ENCODE measurements around the gene GAS2.

DNA sequence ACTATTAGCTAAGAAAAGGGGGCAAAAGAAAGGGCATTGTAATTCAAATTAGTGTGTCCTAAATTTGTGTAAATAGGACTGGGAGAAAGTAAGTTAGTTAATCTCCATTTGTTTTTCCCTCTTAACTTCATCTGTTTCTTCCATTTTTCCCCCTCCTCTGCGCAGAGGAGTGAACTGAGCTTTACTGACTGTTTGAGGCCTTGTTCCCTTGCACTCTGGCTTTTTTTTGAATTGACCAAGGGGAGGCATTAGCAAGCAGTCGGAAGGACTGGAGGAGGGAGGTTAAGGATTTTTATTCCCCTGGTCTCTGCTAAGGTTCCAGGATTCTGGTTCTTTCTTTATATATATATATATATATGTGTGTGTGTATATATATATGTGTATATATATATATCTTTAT, 25.5 kb upstream of the GAS2 start:
- TF ChIP-seq MXI1 (IDR thresholded peaks at IDR 0.05; ENCODE audit: borderline replicate concordance, low read depth, low read length), result no peak
- TF ChIP-seq POLR2A (IDR thresholded peaks at IDR 0.05; ENCODE audit: low read depth, low read length), result no peak
- TF ChIP-seq CTCF (conservative IDR thresholded peaks at IDR 0.05; ENCODE audit: low read depth, low read length), result no peak
- TF ChIP-seq RAD21 (IDR thresholded peaks at IDR 0.05; ENCODE audit: low read length), result no peak
- no peak for TF ChIP-seq SMC3 (IDR thresholded peaks at IDR 0.05; ENCODE audit: low read depth, low read length)
- no peak for TF ChIP-seq BHLHE40 (IDR thresholded peaks at IDR 0.05; ENCODE audit: low read depth, low read length)
- TF ChIP-seq CHD1 (IDR thresholded peaks at IDR 0.05; ENCODE audit: low read depth, low read length), result no peak
- no peak for TF ChIP-seq CEBPB (IDR thresholded peaks at IDR 0.05; ENCODE audit: low read depth, low read length)
- TF ChIP-seq MAFK (IDR thresholded peaks at IDR 0.05; ENCODE audit: low read depth, low read length), result no peak
- no peak for TF ChIP-seq ELK1 (IDR thresholded peaks at IDR 0.05; ENCODE audit: borderline replicate concordance, low read depth, low read length)
- no peak for TF ChIP-seq RCOR1 (IDR thresholded peaks at IDR 0.05; ENCODE audit: insufficient replicate concordance, low read length)
- no peak for TF ChIP-seq NFE2L2 (IDR thresholded peaks at IDR 0.05; ENCODE audit: low read depth, low read length)

Measured in IMR-90 (cell line).